HepG2 (cell line): Measurements from ENCODE around the gene IFT43. TPM values are rescaled to one million over a fixed set of nuclear protein-coding genes. Genes with fewer than 3 reads are reported as not detected.

Source experiments
- CTCF ChIP-seq: sonication (generic); formaldehyde crosslinking; IDR thresholded peaks from 2 replicates; pipeline ENCODE4 v1.5.0; 2020; ENCODE audit warnings: mild to moderate bottlenecking, missing genetic modification reagents, moderate library complexity
- NFKB2 ChIP-seq: sonication (generic); formaldehyde crosslinking; IDR thresholded peaks from 2 replicates; pipeline ENCODE4 v1.4.0; 2020; ENCODE audit warnings: missing genetic modification reagents, borderline replicate concordance
- STAT6 ChIP-seq: sonication (generic); formaldehyde crosslinking; IDR thresholded peaks from 2 replicates; pipeline ENCODE4 v1.4.0; 2020; ENCODE audit warnings: missing genetic modification reagents, mild to moderate bottlenecking, borderline replicate concordance
- polyA plus RNA-seq, 8 experiments: library from polyadenylated mRNA; depleted of rRNA in 3 of 8; stranded (reverse) in 7 of 8; unstranded in 1 of 8; fragments of >200 nt; fragmentation: Illumina TruSeq in 4 of 8; extraction: Trizol in 4 of 8; gene quantifications; 2 replicates each; pipeline versions ENCODE4 v1.2.1 to v1.2.3, GENCODE V29; 2011 to 2016; ENCODE audit warnings: low read depth in 4 of 8, missing spikeins in 1 of 8, mixed read lengths in 1 of 8; ENCODE audit not compliant: insufficient read depth in 1 of 8
- total RNA-seq, 5 experiments: library from RNA; depleted of rRNA; stranded (reverse); fragments of >200 nt; fragmentation: Illumina TruSeq; extraction: Trizol; gene quantifications; 2 replicates each; pipeline ENCODE4 v1.2.3, GENCODE V29; 2016; ENCODE audit warnings: low read depth in 1 of 5
- TF ChIP-seq, protein P1 (sequence below), 2 experiments: sonication (generic) in 1 of 2; formaldehyde crosslinking in 1 of 2; IDR thresholded peaks; 2 replicates each; pipeline versions ENCODE4 v1.4.0 to v1.6.1; 2016 to 2020; ENCODE audit warnings: borderline replicate concordance in 1 of 2, low read depth in 1 of 2, mild to moderate bottlenecking in 1 of 2, missing genetic modification reagents in 1 of 2
- TF ChIP-seq, protein P2 (sequence below): sonication (generic); formaldehyde crosslinking; IDR thresholded peaks from 2 replicates; pipeline ENCODE4 v1.5.0; 2020; ENCODE audit warnings: mild to moderate bottlenecking, missing genetic modification reagents

The IFT43 gene
- total and polyA plus RNA-seq, 2 of the 13 experiments (the other 11 are each of a cell fraction or from before 2014, with no cell fraction given), result 0.15 to 0.55 TPM

DNA sequence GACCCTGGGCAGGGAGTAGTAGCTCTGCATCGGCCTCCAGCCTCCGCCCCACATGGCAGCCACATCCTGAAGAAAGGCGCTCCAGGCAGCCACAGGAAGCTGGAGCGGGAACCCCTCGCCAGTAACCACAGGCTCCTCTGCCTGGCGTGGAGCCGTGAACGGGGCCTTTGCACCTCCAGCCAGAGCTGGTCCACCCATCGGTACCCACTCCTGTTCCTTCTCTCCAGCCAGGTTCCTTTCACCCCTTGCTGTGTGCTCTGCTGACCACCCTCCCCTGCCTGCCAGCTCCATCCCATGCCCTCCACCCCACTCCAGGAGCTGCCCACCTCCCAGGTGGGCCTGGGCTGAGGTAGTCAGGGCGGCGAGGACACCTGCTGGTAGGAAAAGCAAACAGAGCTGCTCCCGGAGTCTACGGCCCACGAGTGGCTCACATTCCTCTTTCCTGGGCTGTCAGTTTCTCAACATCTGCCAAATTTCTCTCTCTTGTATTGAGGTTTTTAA lies 6.4 kb upstream of the IFT43 start (continued):
- TF ChIP-seq STAT6 (CRISPR knock-in tag) (no peak), NFKB2 (CRISPR knock-in tag) (0 out of 2 replicates have a peak, but pooled peaks have one; percentile 15), CTCF (CRISPR knock-in tag) (peak; percentile 80)
- TF ChIP-seq, protein P1, sequence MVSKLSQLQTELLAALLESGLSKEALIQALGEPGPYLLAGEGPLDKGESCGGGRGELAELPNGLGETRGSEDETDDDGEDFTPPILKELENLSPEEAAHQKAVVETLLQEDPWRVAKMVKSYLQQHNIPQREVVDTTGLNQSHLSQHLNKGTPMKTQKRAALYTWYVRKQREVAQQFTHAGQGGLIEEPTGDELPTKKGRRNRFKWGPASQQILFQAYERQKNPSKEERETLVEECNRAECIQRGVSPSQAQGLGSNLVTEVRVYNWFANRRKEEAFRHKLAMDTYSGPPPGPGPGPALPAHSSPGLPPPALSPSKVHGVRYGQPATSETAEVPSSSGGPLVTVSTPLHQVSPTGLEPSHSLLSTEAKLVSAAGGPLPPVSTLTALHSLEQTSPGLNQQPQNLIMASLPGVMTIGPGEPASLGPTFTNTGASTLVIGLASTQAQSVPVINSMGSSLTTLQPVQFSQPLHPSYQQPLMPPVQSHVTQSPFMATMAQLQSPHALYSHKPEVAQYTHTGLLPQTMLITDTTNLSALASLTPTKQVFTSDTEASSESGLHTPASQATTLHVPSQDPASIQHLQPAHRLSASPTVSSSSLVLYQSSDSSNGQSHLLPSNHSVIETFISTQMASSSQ (IDR thresholded peaks at IDR 0.05; ENCODE audit: low read depth), result no peak
- TF ChIP-seq, protein P1 (CRISPR knock-in tag; IDR thresholded peaks at IDR 0.05; ENCODE audit: borderline replicate concordance), result no peak
- TF ChIP-seq, protein P2, sequence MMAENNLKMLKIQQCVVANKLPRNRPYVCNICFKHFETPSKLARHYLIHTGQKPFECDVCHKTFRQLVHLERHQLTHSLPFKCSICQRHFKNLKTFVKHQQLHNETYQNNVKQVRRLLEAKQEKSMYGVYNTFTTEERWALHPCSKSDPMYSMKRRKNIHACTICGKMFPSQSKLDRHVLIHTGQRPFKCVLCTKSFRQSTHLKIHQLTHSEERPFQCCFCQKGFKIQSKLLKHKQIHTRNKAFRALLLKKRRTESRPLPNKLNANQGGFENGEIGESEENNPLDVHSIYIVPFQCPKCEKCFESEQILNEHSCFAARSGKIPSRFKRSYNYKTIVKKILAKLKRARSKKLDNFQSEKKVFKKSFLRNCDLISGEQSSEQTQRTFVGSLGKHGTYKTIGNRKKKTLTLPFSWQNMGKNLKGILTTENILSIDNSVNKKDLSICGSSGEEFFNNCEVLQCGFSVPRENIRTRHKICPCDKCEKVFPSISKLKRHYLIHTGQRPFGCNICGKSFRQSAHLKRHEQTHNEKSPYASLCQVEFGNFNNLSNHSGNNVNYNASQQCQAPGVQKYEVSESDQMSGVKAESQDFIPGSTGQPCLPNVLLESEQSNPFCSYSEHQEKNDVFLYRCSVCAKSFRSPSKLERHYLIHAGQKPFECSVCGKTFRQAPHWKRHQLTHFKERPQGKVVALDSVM, result 0 out of 2 replicates have a peak, but pooled peaks have one; percentile 12
- TF ChIP-seq, all 625 proteins: peak for 9
